GM12875 (cell line): ENCODE data around the gene WASF1.

Source experiments
- H3K4me3 ChIP-seq: one replicate; pipeline ENCODE4 v1.5.1; 2011; ENCODE audit warnings: low read depth, low read length, control low read depth
- TF ChIP-seq, protein P1 (sequence below): IDR thresholded peaks from 2 replicates; pipeline ENCODE4 v1.5.1; 2011; ENCODE audit warnings: low read depth, mild to moderate bottlenecking, control low read depth, inconsistent platforms, low read length, moderate library complexity, borderline replicate concordance; ENCODE audit not compliant: insufficient read depth

Gene WASF1

DNA sequence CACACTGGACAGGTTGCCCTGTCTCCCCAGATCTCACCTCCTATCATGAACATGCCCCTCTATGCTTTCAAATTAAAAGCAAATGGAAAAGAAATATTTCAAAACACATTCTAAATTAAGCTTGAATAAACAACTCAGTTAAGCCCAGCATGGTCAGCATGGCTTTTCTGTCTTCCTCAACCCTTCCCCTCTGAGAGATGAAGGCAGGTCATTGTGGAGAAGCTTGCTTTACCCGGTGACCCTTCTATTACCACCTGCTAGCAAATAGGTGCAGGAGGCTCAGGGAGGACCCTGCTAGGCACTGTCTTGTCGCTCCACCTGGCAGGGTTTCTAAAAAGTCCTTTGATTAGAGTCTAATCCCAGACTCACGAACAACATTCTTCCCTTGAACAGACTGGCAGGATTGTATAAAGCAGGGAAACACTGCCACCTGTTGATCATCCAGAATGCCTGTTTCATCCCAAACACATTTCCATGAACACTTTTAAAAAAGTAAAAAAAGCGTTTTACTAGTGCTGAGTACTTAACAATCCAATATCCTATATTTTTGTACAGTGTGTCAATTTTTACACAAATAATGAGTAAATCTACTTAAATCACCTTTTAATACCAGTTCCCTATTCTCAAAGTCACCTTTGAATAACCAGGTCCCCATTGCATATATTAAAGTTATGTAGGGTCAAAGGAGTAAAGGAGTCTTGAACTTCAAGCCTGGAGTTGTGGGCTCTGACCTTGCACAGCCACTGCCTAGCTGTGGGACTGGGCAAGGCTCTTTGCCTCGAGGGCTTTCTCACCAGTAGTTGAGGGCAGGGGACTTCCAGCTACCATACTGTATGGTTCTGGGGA, 125.9 kb downstream of the WASF1 start:
- TF ChIP-seq, protein P1, sequence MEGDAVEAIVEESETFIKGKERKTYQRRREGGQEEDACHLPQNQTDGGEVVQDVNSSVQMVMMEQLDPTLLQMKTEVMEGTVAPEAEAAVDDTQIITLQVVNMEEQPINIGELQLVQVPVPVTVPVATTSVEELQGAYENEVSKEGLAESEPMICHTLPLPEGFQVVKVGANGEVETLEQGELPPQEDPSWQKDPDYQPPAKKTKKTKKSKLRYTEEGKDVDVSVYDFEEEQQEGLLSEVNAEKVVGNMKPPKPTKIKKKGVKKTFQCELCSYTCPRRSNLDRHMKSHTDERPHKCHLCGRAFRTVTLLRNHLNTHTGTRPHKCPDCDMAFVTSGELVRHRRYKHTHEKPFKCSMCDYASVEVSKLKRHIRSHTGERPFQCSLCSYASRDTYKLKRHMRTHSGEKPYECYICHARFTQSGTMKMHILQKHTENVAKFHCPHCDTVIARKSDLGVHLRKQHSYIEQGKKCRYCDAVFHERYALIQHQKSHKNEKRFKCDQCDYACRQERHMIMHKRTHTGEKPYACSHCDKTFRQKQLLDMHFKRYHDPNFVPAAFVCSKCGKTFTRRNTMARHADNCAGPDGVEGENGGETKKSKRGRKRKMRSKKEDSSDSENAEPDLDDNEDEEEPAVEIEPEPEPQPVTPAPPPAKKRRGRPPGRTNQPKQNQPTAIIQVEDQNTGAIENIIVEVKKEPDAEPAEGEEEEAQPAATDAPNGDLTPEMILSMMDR = peak; percentile 40; the same call in 1 of the 2 replicates
- H3K4me3 ChIP-seq = no peak overlapping the region

DNA sequence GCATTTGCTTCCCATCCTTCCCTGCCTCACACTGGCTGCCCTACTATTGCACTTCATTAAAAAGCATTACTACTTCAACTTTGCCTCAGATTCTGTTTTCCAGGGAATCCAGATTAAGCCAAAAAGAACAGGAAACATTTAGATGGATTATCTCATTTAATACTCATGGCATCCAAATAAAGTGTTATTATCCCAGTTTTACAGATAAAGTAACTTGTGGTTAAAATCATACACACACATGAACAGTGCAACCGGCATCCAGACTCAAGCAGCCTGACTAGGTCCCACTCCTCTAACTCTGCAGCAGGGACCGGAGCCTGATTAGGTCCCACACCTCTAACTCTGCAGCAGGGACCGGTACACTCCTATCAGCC, 129.0 kb downstream of the WASF1 start:
- no peak overlapping the region for H3K4me3 ChIP-seq
- TF ChIP-seq, protein P1 = no peak
